Left lung (tissue), 10 donors: ENCODE data around the gene GNAT1. TPM values are rescaled to one million over a fixed set of nuclear protein-coding genes. Genes with fewer than 3 reads are reported as not detected.
A peak's percentile ranks its signal among the peaks of the same experiment; 100 is the strongest.

Source experiments
- ATAC-seq: fragments of 200-7000 bp; cut with Tn5 transposase; one replicate; pipeline ENCODE4 v1.9.1; 2020; ENCODE audit warnings: moderate library complexity
- DNase-seq, 4 donors: peaks; one replicate each; pipeline ENCODE4 v3.0.0-alpha.2; 2013 to 2020
- H3K27ac ChIP-seq, 2 donors: fragments of 200-600 bp; sonication (generic) in 1 of 2; one replicate each; pipeline versions ENCODE4 v1.5.0 to v1.8.0; 2020 to 2021
- H3K27me3 ChIP-seq, 2 donors: fragments of 200-600 bp; sonication (generic) in 1 of 2; one replicate each; pipeline versions ENCODE4 v1.5.0 to v1.8.0; 2020 to 2021
- H3K36me3 ChIP-seq, 2 donors: fragments of 200-600 bp; sonication (generic) in 1 of 2; one replicate each; pipeline versions ENCODE4 v1.5.0 to v1.8.0; 2020 to 2021
- H3K4me1 ChIP-seq, 2 donors: fragments of 200-600 bp; one replicate each; pipeline ENCODE4 v1.8.0; 2021
- H3K4me3 ChIP-seq, 2 donors: fragments of 200-600 bp; sonication (generic) in 1 of 2; one replicate each; pipeline versions ENCODE4 v1.5.0 to v1.8.0; 2020 to 2021; ENCODE audit warnings: mild to moderate bottlenecking in 1 of 2
- H3K9me3 ChIP-seq, 2 donors: fragments of 200-600 bp; sonication (generic) in 1 of 2; one replicate each; pipeline versions ENCODE4 v1.5.0 to v1.8.0; 2020 to 2021
- CTCF ChIP-seq, 2 donors: fragments of 200-600 bp; sonication (generic) in 1 of 2; IDR thresholded peaks; one replicate each; pipeline versions ENCODE4 v1.5.0 to v1.8.0; 2021; ENCODE audit warnings: antibody characterized with exemption in 2 of 2
- intact Hi-C, 2 donors: fragments of 100-400 bp; cut with DNase I; formaldehyde crosslinking; loops; one replicate each; pipeline versions ENCODE4 v1.11.2 to v1.14.2; 2022
- polyA plus RNA-seq, 6 donors: library from polyadenylated mRNA; unstranded; fragments of 120-200 nt; gene quantifications; one replicate each; pipeline ENCODE4 v1.2.1, GENCODE V29; 2013; ENCODE audit not compliant: insufficient read length in 6 of 6
- total RNA-seq, 2 donors: library from RNA; stranded (reverse); fragmentation: NEBNext Ultra II Directional; extraction: Animal tissue kit (Norgen Biotek cat#: 25700); gene quantifications; one replicate each; pipeline ENCODE4 v1.2.1, GENCODE V29; 2021
- donor health status: DM: no; HTN: yes; CAD: no.
- donor health status: DM: no; HTN: no; CAD: no.

GNAT1 gene
- total and polyA plus RNA-seq, 8 donors = not detected

- TF ChIP-seq CTCF (IDR thresholded peaks at IDR 0.05) = no peak
- intact Hi-C loops = loop anchor here in 1 of 2 donors (5.0 kb wide), 2 partner anchors 35 to 80 kb away; no protein-coding TSS in a partner anchor
- DNase-seq (no peak), ATAC-seq (no peak)
- H3K27me3 ChIP-seq = peaks cover 21 to 40% of the 10 kb centered on the region in 2 donors
- no peak overlapping the region for H3K27ac ChIP-seq
- no peaks in the 10 kb centered on the region for H3K9me3 ChIP-seq
- peaks cover 4 to 29% of the 10 kb centered on the region in 2 donors for H3K4me1 ChIP-seq
- peaks cover 0 to 4% of the 10 kb centered on the region in 2 donors for H3K36me3 ChIP-seq
- no peak overlapping the region for H3K4me3 ChIP-seq
These were observed 714 bp downstream of the GNAT1 start for GRCh38 chr3:50192124-50192523.

- DNase-seq = peak; percentile 55 to 87 (median 67)
- Histone ChIP-seq H3K27me3 (peaks cover 21 to 43% of the 10 kb centered on the region in 2 donors), H3K4me1 (peaks cover 4 to 29% of the 10 kb centered on the region in 2 donors), H3K4me3 (no peak overlapping the region), H3K36me3 (peaks cover 0 to 1% of the 10 kb centered on the region in 2 donors), H3K27ac (no peak overlapping the region), H3K9me3 (no peaks in the 10 kb centered on the region)
- peak; percentile 84 to 89 for TF ChIP-seq CTCF (IDR thresholded peaks at IDR 0.05)
- intact Hi-C loops = loop anchor here in 1 of 2 donors (5.0 kb wide), 2 partner anchors 35 to 80 kb away; no protein-coding TSS in a partner anchor
- ATAC-seq = peak; percentile 66
These were observed 1.3 kb downstream of the GNAT1 start for GRCh38 chr3:50192689-50193141.

GRCh38 chr3:50193286-50193685 lies 1.9 kb downstream of the GNAT1 start:
- TF ChIP-seq CTCF (IDR thresholded peaks at IDR 0.05) = no peak
- no peak for DNase-seq
- ATAC-seq = no peak
- Histone ChIP-seq H3K27ac (no peak overlapping the region), H3K9me3 (no peaks in the 10 kb centered on the region), H3K27me3 (peaks cover 21 to 48% of the 10 kb centered on the region in 2 donors), H3K4me3 (no peak overlapping the region), H3K4me1 (peaks cover 4 to 29% of the 10 kb centered on the region in 2 donors), H3K36me3 (no peaks in the 10 kb centered on the region)
- intact Hi-C loops = loop anchor here in 1 of 2 donors (5.0 kb wide), 2 partner anchors 34 to 79 kb away; no protein-coding TSS in a partner anchor

DNA sequence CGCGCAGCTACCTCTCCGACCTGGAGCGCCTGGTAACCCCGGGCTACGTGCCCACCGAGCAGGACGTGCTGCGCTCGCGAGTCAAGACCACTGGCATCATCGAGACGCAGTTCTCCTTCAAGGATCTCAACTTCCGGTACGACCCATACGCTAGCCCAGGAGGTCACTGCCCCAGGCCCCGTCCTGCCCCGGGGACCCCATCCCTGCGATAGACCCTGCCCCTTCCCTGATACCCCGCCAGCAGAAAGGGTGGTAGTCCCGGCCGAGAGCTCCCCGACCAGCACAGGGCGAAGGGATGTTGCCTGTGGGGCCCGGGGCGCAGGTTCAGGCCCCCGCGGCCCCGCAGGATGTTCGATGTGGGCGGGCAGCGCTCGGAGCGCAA lies 2.3 kb downstream of the GNAT1 start:
- Histone ChIP-seq H3K27ac (no peak overlapping the region), H3K4me1 (peaks cover 4 to 29% of the 10 kb centered on the region in 2 donors), H3K36me3 (no peaks in the 10 kb centered on the region), H3K4me3 (no peak overlapping the region), H3K27me3 (peaks cover 21 to 53% of the 10 kb centered on the region in 2 donors), H3K9me3 (no peaks in the 10 kb centered on the region)
- intact Hi-C loops = loop anchor here in 1 of 2 donors (5.0 kb wide), 2 partner anchors 34 to 79 kb away; no protein-coding TSS in a partner anchor
- ATAC-seq (no peak), DNase-seq (no peak)
- TF ChIP-seq CTCF (IDR thresholded peaks at IDR 0.05) = no peak

DNA sequence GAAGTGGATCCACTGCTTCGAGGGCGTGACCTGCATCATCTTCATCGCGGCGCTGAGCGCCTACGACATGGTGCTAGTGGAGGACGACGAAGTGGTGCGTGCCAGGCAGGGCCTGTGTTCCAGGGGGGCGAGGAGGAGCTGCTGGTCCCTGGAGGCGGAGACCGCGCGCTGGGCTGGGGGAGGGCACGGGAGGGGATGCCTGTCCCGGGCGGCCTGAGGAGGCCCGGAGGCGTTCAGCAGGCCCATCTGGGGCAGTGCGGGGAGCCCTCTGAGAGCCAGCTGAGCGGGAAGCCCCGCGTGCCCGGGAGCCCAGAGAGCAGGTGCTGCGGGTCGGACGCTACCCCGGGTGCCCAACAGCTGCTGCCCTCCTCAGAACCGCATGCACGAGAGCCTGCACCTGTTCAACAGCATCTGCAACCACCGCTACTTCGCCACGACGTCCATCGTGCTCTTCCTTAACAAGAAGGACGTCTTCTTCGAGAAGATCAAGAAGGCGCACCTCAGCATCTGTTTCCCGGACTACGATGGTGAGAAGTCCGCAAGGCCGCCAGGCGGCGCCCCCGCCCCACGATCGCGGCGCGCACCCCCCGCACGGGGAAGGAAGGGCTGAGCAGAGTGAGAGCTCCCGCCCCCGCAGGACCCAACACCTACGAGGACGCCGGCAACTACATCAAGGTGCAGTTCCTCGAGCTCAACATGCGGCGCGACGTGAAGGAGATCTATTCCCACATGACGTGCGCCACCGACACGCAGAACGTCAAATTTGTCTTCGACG lies 2.9 kb downstream of the GNAT1 start:
- intact Hi-C loops = loop anchor here in 1 of 2 donors (5.0 kb wide), 2 partner anchors 33 to 78 kb away; no protein-coding TSS in a partner anchor
- TF ChIP-seq CTCF (IDR thresholded peaks at IDR 0.05) = peak; percentile 62 to 69
- ATAC-seq (peak; percentile 72), DNase-seq (peak; percentile 36 to 87 (median 60))
- Histone ChIP-seq H3K4me3 (no peak overlapping the region), H3K9me3 (no peaks in the 10 kb centered on the region), H3K27me3 (peaks cover 21 to 59% of the 10 kb centered on the region in 2 donors), H3K4me1 (peaks cover 4 to 29% of the 10 kb centered on the region in 2 donors), H3K27ac (no peak overlapping the region), H3K36me3 (no peaks in the 10 kb centered on the region)
